A549 (cell line): Measurements from ENCODE around the gene FAM89A.

Source experiments
- CBX8 ChIP-seq: fragments of 200-600 bp; sonication (generic); IDR thresholded peaks from 2 replicates; pipeline ENCODE4 v1.6.1; 2016
- CEBPB ChIP-seq, 2 experiments: fragments of >200 bp in 1 of 2; sonication (Bioruptor Twin) in 1 of 2; formaldehyde crosslinking in 1 of 2; IDR thresholded peaks; 2 replicates each; pipeline ENCODE4 v1.6.1; 2012 to 2016
- CTCF ChIP-seq: fragments of >200 bp; sonication (Bioruptor Twin); formaldehyde crosslinking; IDR thresholded peaks from 3 replicates; pipeline ENCODE4 v1.5.1; 2016
- EHMT2 ChIP-seq: fragments of 200-600 bp; sonication (generic); IDR thresholded peaks from 2 replicates; pipeline ENCODE4 v1.6.1; 2016; ENCODE audit warnings: antibody characterized with exemption, low read depth, mild to moderate bottlenecking, moderate library complexity
- EP300 ChIP-seq, 2 experiments: fragments of >200 bp; sonication (Bioruptor Twin); formaldehyde crosslinking; IDR thresholded peaks; 2 replicates in 1 of 2; 3 replicates in 1 of 2; pipeline ENCODE4 v1.6.1; 2016 to 2017
- ESRRA ChIP-seq: fragments of 150-350 bp; IDR thresholded peaks from 2 replicates; pipeline ENCODE4 v1.6.1; 2014; ENCODE audit warnings: mild to moderate bottlenecking, low read length, borderline replicate concordance
- JUNB ChIP-seq: fragments of >200 bp; sonication (Bioruptor Twin); formaldehyde crosslinking; IDR thresholded peaks from 2 replicates; pipeline ENCODE4 v1.6.1; 2016
- POLR2A ChIP-seq: IDR thresholded peaks from 2 replicates; pipeline ENCODE4 v1.6.1; 2012; ENCODE audit warnings: mild to moderate bottlenecking, low read length
- POLR2AphosphoS2 ChIP-seq: conservative IDR thresholded peaks from 2 replicates; pipeline ENCODE4 v1.6.1; 2012; ENCODE audit warnings: low read length, improper control_type of control experiment, inconsistent platforms
- RAD21 ChIP-seq, 2 experiments: fragments of >200 bp in 1 of 2; sonication (Bioruptor Twin) in 1 of 2; formaldehyde crosslinking in 1 of 2; IDR thresholded peaks in 1 of 2; conservative IDR thresholded peaks in 1 of 2; 2 replicates in 1 of 2; 3 replicates in 1 of 2; pipeline ENCODE4 v1.6.1; 2012 to 2018; ENCODE audit warnings: inconsistent platforms in 1 of 2
- REST ChIP-seq: fragments of 200-600 bp; sonication (generic); IDR thresholded peaks from 2 replicates; pipeline ENCODE4 v1.6.1; 2016; ENCODE audit warnings: antibody characterized with exemption, mild to moderate bottlenecking, moderate library complexity
- SMC3 ChIP-seq: fragments of >200 bp; sonication (Bioruptor Twin); formaldehyde crosslinking; IDR thresholded peaks from 3 replicates; pipeline ENCODE4 v1.6.1; 2018; ENCODE audit warnings: inconsistent platforms
- USF2 ChIP-seq: fragments of 450-650 bp; IDR thresholded peaks from 2 replicates; pipeline ENCODE4 v1.6.1; 2014; ENCODE audit warnings: antibody characterized with exemption

- no peak for TF ChIP-seq USF2
- no peak for TF ChIP-seq EP300 (IDR thresholded peaks at IDR 0.05)
- TF ChIP-seq CTCF, result no peak
- TF ChIP-seq JUNB, result no peak
- no peak for TF ChIP-seq POLR2AphosphoS2
- TF ChIP-seq CBX8, result no peak
- no peak for TF ChIP-seq POLR2A
- TF ChIP-seq ESRRA, result no peak
- no peak for TF ChIP-seq CEBPB (IDR thresholded peaks at IDR 0.05)
- no peak for TF ChIP-seq EHMT2
- TF ChIP-seq SMC3, result no peak
- no peak for TF ChIP-seq REST
- TF ChIP-seq RAD21 (conservative IDR thresholded peaks at IDR 0.05 in 1 of 2, IDR thresholded peaks at IDR 0.05 in 1 of 2), result no peak
Observed at GRCh38 chr1:231045286-231045685, 5.2 kb upstream of the FAM89A start.
